ENCODE measurements around the gene RALB.

The RALB gene

DNA sequence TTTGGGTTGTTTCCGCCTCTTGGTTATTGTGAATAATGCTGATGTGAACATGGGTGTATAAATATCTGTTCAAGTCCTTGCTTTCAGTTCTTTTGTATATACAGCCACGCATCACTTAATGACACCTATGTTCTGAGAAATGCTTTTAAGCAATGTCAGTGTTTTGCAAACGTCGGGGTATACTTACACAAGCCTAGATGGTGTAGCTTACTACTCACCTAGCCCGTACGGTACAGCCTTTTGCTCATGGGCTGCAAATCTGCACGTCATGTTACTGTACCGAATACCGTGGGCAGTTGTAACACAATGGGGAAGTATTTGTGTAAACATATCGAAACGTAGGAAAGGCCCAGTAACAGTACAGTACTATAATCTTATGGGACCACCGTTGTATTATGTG, 12.4 kb downstream of the RALB start:
- DNase-seq = no peak

DNA sequence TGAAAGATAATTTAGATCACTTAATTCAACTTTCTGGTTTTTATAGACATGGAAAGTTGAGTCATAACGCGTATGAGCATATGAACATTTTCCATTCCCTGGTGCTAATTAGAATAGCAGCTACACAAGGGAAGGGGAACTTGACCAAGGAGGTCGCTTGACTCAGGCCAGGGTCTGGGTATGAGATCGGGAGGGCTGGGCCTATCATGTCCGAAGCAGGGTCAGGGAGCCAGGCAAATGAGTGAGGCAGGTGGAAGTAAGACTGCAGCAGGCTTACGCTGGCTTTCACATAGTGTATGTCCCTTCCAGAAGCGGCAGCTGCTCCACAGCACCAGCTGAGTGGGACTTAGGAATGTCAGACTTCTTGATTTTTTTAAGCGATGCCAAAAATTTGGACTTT, 14.7 kb downstream of the RALB start:
- DNase-seq = no peak

DNA sequence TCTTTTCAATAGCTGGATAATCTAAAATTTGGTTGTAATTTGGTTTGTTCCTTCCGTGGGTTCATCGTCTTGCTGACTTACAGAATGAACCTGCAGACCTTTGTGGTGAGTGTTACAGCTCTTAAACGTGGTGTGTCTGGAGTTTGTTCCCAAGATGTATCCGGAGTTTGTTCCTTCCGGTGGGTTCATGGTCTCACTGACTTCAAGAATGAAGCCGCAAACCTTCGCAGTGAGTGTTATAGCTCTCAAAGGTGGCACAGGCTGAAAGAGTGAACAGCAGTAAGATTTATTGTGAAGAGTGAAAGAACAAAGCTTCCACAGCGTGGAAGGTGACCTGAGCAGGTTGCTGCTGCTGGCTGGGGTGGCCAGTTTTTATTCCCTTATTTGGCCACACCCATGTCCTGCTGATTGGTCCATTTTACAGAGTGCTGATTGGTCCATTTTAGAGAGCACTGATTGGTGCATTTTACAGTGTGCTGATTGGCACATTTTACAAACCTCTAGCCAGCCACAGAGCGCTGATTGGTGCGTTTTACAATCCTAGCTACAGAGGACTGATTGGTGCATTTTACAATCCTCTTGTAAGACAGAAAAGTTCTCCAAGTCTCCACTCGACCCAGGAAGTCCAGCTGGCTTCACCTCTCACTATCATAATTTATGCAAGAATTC, 16.6 kb downstream of the RALB start:
- DNase-seq = peak; percentile 65 to 81

DNA sequence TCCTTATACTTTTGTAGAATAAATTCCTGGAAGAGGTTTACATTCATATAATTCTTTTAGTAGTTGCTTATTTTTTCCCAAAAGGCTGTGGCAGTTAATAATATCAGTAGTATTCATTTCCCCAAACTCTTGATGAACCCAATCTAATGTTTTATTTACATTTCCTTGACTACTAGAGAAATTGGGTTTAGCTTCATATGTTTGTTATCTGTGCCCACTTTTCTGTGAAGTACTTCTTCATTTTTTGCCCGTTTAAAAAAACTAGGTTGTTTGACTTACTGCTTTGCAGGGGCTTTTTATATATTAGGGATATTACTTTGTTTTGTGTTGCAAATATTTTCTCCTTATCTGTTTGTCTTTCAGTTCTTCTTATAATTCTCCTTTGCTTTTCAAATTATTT, 17.2 kb downstream of the RALB start:
- no peak for DNase-seq

DNA sequence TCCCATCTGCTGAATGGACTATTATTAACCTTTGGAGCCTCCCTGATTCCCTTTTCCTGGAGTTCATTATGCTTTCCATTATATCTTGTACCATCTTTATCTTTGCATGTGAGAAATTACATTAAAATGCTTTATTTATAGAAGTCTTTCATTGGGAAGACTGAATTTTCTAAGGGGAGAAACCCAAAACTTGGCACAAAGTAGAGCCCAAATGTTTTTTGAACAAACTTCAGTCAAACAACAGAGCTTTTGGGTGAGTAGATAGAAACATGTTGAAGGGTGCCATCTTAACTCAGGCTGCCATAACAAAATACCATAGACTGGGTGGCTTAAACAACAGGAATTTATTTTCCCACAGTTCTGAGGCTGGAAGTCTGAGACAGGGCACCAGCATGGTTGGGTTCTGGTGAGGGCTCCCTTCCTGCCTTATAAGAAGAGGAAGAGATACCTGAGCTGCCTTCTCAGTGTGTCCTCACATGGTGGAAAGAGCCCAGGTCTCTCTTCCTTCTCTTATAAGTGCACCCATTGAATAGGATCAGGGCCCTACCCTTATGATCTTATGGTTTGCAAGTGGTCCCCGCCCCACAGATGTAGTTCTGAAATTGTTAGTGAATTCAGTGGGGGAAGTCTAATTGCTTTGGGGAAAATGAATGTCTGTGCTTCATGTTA, 19.2 kb downstream of the RALB start:
- DNase-seq = no peak

DNA sequence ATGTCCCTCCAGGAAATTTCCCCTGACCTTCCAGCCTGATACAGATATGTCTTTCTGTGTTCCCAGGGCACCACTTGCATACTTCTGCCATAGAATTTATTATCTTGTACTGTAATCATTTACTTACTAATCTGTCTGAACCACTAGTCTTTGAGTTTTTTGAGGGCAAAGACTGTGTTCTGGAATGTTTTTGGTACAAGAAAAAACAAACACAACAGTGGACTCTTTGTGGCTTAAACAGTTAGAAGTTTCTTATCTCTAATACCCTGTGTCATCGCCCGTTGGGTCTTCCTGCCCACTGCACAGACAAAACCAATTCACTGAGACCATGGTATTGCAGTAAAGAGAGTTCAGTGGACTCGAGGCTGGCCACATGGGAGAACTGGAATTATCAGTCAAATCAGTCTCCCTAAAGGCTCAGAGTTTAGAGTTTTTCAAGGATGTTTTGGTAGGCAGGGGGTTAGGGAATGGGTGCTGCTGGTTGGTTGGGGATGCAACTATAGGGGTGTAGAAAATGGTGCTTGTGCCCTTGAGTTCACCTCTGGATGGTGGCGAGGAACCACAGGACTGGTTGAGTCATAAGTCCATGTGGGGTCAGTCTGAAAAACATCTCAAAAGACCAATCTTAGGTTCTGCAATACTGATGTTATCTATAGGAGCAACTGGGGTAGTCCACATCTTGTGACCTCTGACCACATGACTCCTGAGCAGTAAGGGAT, 20.3 kb downstream of the RALB start:
- no peak for DNase-seq

DNA sequence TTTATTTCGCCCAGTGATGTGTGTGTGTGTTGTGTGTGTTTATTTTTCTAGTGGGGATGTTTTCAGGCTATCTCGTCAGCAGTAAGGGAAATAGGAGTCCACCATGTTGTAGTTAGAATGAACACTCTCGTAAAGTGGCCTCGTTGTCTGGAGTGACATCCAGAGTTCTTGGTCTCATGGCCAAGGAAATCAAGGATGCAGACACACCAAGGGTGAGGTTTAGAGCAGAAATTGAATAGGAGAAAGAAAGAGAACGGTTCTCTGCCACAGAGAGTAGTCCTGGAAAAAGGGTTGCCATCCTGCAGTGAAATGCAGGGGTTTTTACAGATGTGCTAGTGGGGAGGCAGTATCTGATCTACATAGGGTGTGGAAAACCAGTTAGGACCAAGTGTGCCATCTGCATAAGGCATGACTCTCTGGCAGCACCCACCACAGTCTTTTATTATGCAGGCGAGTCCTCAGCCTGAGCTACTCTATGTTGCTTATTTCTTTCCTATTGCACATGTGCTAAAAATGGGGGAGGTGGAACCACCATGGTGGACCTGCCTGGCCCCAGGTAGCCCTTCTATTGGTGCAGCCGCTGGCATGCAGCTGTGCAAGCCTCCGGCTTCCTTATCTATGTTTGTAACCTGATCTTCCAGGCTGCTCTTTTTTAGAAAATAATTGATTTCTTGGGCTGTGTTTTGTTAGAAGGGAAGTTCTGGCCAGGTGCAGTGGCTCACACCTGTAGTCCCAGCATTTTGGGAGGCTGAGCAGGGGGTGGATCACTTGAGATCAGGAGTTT, 23.2 kb downstream of the RALB start:
- no peak for DNase-seq

DNA sequence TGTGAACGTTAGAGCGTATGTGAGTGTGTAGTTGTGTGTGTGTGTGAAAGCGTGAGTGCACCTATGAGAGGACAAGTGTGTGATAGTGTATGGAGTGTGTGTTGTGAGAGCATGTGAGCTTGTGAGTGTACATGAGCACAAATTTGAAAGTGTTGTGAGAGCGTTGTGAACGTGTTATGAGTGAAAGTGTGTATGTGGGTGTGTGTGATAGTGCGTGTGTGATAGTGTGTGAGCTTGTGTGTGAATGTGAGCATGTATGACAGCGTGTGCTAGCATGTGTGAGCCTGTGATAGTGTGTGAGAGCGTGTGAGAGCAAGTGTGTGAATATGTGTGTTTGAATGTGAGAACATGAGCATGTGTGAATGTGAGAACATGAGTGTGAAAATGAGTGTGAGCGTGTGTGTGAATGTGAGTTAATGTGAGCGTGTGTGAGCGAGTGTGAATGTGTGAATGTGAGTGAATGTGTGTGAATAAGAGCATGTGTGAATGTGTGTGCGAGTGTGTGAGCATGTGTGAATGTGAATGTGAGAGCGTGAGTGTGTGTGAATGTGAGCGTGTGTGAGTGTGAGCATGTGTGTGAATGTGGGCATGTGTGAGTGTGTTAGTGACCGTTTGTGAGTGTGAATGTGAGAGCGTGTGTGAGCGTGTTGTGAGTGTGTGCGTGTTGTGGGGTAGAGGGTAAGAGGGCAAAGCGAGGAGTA, 25.0 kb downstream of the RALB start:
- DNase-seq = no peak

DNA sequence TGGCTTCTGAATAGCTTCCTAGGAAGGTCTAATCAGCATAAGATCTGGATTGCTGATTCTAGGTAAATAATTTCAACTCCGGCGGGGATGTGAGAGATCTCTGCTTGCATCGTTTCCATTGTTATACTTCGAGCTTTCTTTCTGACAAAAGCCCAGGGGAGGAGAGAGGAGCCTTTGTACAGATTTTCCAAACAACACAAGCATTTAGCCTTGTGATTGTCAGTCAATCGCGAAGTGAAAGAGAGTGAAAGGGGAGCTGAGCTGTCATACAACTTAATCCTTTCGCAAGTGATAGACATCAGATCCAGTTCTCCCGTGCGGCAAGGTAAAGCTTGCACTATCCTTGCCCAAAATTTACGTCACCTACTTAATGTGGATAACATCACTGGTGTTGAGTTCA, 26.2 kb downstream of the RALB start:
- no peak for DNase-seq

DNA sequence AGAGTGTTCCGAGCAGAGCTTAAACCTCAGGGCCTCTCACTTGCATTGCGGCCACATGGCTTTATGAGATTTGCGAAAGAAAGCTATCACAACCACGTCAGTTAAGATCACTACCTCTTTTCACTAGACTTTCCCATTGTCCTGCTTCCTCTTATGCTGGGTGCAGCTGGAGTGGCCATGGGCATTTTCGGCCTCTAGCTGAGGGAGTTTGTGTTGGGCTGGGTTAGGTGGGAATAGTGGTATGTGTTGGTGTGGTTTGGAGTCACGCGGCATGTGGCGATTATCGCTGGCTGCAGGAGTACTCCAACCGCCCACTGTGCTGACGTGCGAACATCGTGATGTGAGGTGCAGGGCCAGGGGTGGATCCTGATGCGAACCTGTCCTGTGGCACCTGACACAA, 27.1 kb downstream of the RALB start:
- DNase-seq = no peak

DNA sequence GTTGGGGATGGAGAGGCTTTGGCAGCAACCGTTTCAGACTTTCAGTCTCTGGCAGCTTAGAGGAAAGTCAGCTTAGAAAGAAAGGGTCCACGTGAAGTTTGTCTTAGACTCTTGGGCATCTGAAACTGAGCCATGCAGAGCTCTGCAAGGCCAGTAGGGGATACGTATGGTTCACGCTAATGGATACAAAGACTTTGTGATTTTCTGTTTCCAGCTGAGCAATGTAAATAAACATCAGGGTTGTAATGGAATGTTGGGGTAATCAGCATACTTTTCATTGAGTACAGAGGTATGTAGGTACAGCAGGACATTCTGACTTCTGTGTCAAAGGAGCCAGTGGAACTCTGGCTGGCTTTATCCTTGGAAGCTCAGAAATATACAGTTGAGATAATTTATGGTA, 31.0 kb downstream of the RALB start:
- DNase-seq = no peak

DNA sequence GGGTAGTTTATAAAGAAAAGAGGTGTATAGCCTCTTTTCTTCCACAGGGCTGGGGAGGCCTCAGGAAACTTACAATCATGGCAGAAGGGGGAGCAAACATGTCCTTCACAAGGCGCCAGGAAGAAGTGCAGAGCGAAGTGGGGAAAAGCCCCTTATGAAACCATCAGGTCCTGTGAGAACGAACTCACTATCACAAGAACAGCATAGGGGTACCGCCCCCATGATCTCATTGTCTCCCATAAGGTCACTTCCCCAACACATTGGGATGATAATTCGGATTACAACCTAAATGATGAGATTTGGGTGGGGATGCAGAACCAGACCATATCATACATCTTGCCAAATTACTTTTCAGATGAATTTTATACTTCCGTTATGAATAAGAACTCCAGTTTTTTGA, 32.4 kb downstream of the RALB start:
- DNase-seq = no peak

DNA sequence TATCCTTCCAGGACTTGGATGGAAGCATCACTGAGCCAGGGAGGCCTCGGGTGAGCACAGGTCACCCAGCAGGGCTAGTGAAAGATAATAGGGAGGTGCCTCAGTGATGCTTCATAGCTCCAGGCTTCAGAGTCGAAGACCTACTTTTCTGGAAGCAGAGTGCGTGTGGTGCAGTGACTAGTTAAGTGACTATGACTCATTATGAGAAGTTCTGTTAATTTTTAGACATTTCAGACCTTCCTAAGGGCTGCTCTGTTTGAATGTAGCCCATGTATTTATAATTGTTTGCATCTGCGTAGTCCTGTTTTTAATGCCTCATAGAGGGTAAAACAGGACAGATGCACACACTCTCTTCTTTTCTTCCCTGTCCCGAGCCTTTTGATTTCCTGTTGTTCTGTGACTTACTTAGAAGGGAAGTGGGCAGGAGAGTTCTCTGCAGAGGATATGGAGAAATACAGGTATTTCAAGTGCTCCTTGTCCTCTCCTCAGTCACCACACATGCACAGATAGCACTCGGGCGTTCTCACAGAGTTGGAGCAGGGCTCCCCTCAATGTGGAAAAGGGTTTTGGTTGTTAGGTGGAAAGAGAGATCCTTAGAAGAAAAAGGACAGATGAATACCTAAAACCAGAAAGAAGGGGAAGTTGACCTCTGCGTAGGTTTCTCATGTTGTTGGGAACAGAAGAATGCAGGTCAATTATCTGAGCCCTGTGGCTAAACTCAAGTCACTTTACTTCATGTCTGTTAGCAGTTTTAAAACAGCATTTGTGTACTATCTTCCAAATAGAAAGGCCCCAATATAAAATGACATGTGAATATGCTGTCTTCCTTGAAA, 34.7 kb downstream of the RALB start:
- DNase-seq = peak in 1 of 2 experiments; percentile 24

DNA sequence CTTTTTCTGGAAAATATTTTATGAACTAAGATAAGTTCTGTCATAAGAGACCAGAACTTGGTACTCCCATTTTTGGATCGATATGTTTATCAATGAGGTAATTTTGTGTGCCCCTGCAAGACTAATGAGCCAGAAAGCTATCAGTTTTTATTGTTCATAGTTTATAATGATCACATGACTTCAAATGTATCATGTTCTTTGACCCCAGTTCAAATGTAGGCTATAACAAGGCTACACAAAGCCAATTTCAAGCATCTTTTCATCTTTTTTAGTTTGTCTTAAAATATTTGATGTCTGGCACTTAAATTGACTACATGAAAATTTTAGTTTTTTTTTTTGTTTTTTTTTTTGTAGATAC, 35.3 kb downstream of the RALB start:
- no peak for DNase-seq

DNA sequence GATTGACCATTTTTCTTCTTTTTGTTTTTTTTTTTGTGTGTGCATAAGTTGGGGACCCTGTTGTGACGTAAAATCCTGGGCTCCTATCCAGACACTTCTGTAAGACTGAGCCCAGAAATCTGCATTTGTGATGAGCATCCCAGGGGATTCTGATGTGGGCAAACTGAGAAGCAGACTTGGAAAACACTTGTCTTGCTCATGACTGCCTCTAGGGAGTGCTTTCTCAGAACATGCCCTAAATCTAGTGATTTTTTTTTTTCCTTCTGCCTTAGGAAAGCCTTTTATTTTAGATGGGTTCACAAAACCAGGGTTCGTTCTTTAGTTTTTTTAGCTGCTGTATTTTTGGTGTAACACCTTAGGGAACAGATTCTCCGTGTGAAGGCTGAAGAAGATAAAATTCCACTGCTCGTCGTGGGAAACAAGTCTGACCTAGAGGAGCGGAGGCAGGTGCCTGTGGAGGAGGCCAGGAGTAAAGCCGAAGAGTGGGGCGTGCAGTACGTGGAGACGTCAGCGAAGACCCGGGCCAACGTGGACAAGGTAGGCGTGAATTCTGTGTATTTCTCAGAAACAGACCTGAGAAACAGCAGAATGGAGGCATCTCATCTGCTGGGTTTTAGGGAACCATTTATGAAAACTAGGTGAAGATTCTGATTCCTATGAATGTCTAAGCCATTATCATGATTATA, 36.7 kb downstream of the RALB start:
- DNase-seq = peak; percentile 11 to 18

DNA sequence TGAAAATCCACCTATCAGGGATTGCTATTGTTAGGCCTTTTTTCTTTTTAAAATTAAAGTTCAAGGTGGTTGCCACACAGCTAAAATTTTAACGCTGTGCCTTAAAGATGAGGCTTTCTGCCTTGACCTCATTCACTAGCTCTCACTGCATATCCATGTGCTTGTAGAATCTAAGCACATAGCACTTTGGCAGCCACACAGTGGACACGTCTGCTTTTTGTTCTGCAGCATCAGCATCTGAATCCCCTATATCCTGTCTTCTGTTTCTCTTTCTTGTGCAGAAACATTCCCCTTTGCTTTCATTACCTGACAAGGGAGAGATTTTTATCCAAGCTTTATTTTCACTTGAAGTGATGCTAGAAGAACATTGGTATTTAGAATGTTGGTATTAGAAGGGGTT, 38.1 kb downstream of the RALB start:
- DNase-seq = no peak

DNA sequence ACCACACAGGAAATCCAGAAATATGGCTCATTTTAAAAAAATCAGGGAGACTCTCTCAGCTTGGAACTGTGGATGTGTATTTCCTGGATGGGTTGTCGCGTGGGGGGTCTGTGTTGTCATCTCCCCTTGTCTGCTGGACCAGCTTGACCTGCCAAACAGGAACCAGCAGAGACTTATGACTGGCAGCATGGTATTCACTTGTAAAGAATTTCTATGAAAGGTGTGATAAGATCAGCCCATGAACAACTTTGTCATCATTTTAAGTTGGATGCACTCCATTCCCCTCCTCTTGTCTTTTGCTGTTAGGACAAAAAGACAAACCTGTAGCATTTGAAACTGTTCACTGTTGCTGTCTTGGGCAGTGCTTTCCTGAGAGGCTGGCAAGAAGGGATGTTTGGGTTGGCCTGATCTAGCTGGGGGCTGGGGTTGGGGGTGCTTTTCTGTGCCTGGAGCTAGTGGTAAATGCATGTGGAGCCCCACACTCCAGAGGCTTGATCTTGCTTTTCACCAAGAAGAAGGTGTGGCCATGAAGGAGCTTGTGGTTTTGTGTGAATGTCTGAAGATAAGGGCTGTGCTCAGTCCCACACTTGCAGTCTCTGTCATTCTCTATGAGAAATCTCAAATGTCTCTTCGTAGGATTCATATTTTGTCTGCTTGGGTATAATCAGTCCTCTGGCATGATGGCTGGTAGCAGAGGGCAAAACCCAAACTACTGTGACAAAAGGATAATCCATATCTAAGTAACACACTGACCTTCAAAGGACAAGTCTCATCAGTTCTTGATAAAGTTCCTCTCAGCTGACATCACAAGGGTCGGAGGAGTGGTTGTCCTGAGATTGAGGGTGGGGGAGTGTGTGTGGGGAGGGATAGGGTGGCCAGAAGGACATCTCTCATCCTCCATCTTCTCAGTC, 39.0 kb downstream of the RALB start:
- DNase-seq = no peak

DNA sequence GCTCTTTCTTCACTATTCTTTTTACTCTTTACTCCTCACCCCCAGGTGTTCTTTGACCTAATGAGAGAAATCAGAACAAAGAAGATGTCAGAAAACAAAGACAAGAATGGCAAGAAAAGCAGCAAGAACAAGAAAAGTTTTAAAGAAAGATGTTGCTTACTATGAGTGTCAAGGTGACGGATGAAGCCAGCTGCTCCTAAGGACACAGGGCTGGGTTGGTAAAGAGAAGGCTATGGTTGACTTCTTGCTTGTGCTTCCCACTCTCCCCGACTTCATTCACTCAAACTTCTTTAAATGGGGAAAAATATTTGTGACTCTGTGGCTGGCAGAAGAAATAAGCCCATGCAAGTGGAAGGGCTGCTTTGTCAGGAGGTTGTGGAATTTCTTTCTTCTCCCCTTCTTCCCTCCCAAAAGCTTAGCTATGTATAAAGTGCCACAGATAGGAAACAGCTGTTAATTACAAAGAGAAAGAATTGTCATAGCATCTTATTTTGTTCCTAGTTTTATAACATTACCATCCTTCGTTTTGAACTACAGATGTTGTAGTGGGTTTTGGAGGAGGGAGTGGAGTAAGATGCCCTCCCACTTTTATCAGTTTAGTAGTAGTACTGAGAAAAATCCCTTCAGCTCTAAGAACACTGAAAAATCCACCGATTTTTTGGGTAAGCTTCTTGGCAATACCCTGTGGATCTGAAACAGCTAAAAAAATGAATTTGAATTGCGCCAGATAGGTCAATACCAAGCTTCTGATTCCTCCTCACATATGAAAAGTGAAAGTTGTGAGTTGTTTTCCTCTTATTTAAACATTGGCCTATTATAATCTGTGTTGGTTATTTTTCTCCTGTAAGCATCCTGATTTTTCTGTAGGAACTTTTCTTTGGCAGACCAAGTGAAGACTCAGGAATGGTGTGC, 40.7 kb downstream of the RALB start:
- no peak for DNase-seq

DNA sequence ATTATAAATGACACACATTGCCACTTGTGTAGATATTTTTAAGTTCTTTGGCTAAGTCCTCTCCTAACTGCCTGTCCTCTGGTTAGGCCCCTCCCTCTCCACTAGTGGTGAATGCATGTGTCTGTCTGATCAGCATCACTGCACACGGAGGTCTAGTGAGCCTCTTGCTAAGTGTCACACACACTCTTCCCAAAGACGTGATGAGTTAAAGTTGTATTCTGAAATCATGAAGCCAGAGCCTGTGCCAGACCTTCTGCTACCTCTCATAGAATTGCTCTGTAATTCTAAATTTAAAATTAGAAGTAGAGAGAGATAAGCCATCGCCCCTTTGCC, 41.3 kb downstream of the RALB start:
- DNase-seq = no peak
